ENCODE measurements around the gene FUS.

- TF ChIP-seq CTCF (IDR thresholded peaks at IDR 0.05; ENCODE audit: insufficient read depth, low read depth, low read length), result no peak
- no peak for TF ChIP-seq EZH2 (IDR thresholded peaks at IDR 0.05; ENCODE audit: insufficient read depth, low read length)
These were observed 656 bp upstream of the FUS start for GRCh38 chr16:31179219-31179746.

Data from astrocyte (in vitro differentiated cells and primary cell).